ENCODE data around the gene EML2. TPM values are rescaled to one million over a fixed set of nuclear protein-coding genes. Genes with fewer than 3 reads are reported as not detected.

Gene EML2
- total and polyA plus RNA-seq, 2 of the 8 experiments (the other 6 are each of a cell fraction or from before 2014, with no cell fraction given): 28.8 to 29.4 TPM

DNA sequence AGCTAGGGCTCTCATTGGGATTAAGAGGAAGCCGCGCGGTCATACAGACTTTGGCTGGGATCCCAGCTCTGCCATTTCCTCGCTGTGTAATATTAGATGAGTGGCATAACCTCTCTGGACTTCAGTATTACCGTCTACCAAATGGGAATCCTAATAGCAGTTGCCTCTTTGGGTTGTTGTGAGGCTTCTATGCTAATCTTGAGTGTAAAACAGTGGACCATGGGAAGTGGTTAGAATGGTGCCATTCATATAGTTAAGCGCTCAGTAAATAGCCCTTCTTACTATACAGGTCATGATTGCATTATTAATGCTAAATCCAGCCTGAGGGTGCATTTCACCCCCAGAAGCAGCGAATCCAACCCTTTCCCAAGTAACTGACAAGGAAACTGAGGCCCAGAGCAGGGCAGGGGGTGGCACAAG is 54.0 kb downstream of the EML2 start:
- POLR2A ChIA-PET (ENCODE audit: partially characterized antibody): interaction anchor here (1.8 kb wide), 1 partner anchor 13 kb away, joined by 8 read pairs; no protein-coding TSS in a partner anchor
- H4K20me1 ChIP-seq (replicated peaks in 1 of 2; ENCODE audit: control insufficient read depth in 1 of 2, insufficient read depth in 2 of 2, low read length in 2 of 2): no peaks in the 10 kb centered on the region
- no peak overlapping the region for H3K4ac ChIP-seq (replicated peaks; ENCODE audit: insufficient read length, low read depth, low read length)
- H3K23me2 ChIP-seq (ENCODE audit: low read depth, low read length): peaks cover 6% of the 10 kb centered on the region
- H2BK15ac ChIP-seq (ENCODE audit: low read length): no peak overlapping the region
- no peak for DNase-seq (ENCODE audit: low read depth in 1 of 2, low spot score in 2 of 2)
- H4K5ac ChIP-seq (ENCODE audit: insufficient read length, low read depth, low read length): no peak overlapping the region
- WGBS, 2 experiments (ENCODE audit: extremely low coverage in 1 of 2, insufficient coverage in 1 of 2, insufficient read length in 1 of 2, insufficient replicate concordance in 2 of 2, low coverage in 1 of 2, low lambda C conversion rate in 2 of 2, missing lambda C conversion rate in 1 of 2): 41% methylated on average over 7 of the region's 7 CpGs; no CpG with 5 or more reads in 1 of the 2 experiments
- TF ChIP-seq KDM1A (IDR thresholded peaks at IDR 0.05; ENCODE audit: borderline replicate concordance, low read length): peak; percentile 38; the same call in 1 of the 2 replicates
- TF ChIP-seq BRCA1 (IDR thresholded peaks at IDR 0.05; ENCODE audit: low read depth, low read length): no peak
- H3K9me3 ChIP-seq (ENCODE audit: insufficient read depth in 2 of 2, low read depth in 1 of 2, low read length in 1 of 2): no peaks in the 10 kb centered on the region
- H2BK20ac ChIP-seq (ENCODE audit: low read length): no peak overlapping the region
- CTCF ChIA-PET (ENCODE audit: partially characterized antibody): interaction anchor here (1.1 to 1.5 kb wide), 3 partner anchors 9 to 56 kb away, joined by 3 to 4 read pairs (median 3); no protein-coding TSS in a partner anchor
- FAIRE-seq: no peak
- no peak overlapping the region for H3K56ac ChIP-seq (replicated peaks; ENCODE audit: insufficient read length, low read depth, low read length)
- H3K23ac ChIP-seq (ENCODE audit: insufficient read length): no peak overlapping the region
- H4K8ac ChIP-seq (ENCODE audit: extremely low read depth, insufficient read depth, low read length): no peak overlapping the region
- no peaks in the 10 kb centered on the region; a peak in 2 of 7 replicates for H3K4me1 ChIP-seq (replicated peaks in 1 of 4; ENCODE audit: control insufficient read depth in 3 of 4, insufficient read depth in 4 of 4, low read length in 3 of 4)
- H3K9ac ChIP-seq (replicated peaks in 1 of 4; ENCODE audit: extremely low read depth in 1 of 4, low read depth in 3 of 4, low read length in 3 of 4): peak overlapping the region in 2 of 4 experiments; percentile 24 to 31; a peak in 1 of 7 replicates
- peak overlapping the region; percentile 73 to 96 (median 79); a peak in 7 of 8 replicates for H3K4me3 ChIP-seq (ENCODE audit: extremely low read depth in 1 of 4, insufficient read depth in 2 of 4, low read depth in 3 of 4, low read length in 4 of 4)
- H3K14ac ChIP-seq (ENCODE audit: insufficient read length): no peak overlapping the region
- no peak overlapping the region for H2BK5ac ChIP-seq (ENCODE audit: low read depth, low read length)
- H3K27ac ChIP-seq (ENCODE audit: low read depth, low read length): peak overlapping the region; percentile 57; the same call in 1 of the 2 replicates
- H3K36me3 ChIP-seq (ENCODE audit: control insufficient read depth in 2 of 4, insufficient read depth in 4 of 4, low read length in 3 of 4): no peaks in the 10 kb centered on the region; a peak in 1 of 8 replicates
- peaks cover 0 to 3% of the 10 kb centered on the region in 2 experiments; a peak in 1 of 4 replicates for H3K79me2 ChIP-seq (ENCODE audit: control insufficient read depth in 1 of 2, insufficient read depth in 2 of 2, low read length in 2 of 2)
- H2AK5ac ChIP-seq (ENCODE audit: low read depth, low read length): no peak overlapping the region
- peak overlapping the region; percentile 71 to 94 for H3K4me2 ChIP-seq (ENCODE audit: insufficient read depth in 1 of 2, low read depth in 2 of 2, low read length in 2 of 2)
- no peaks in the 10 kb centered on the region; the same call in 1 of the 2 replicates for H3K79me1 ChIP-seq (ENCODE audit: low read depth, low read length)
- no peak overlapping the region for H4K91ac ChIP-seq (replicated peaks; ENCODE audit: insufficient read length, low read length)
- H2AFZ ChIP-seq (ENCODE audit: low read length): peak overlapping the region; percentile 93
- peaks cover 0 to 2% (median under 1%) of the 10 kb centered on the region in 4 experiments; a peak in 1 of 7 replicates for H3K27me3 ChIP-seq (replicated peaks in 1 of 4; ENCODE audit: control insufficient read depth in 3 of 4, extremely low read depth in 1 of 4, insufficient read depth in 3 of 4, low read length in 3 of 4)
- H3K18ac ChIP-seq (ENCODE audit: extremely low read depth, low read length): peak overlapping the region; percentile 33; the same call in 1 of the 2 replicates
- 0 out of 2 replicates have a peak overlapping the region, but pooled peaks have one; percentile 2 for H2BK12ac ChIP-seq (ENCODE audit: low read depth, low read length)
- no peak overlapping the region for H2BK120ac ChIP-seq (replicated peaks; ENCODE audit: low read depth, low read length)

Data from H1 (cell line).